Measurements from ENCODE around the gene MYBPC1.
A peak's percentile ranks its signal among the peaks of the same experiment; 100 is the strongest.
"Not testable (repeated sequence)": the region's sequence is repeated elsewhere in the genome, so short reads cannot be mapped to it uniquely, and the experiment has no call there.

MYBPC1 gene

GRCh38 chr12:101594700-101595099, at the start of gene MYBPC1:
TSS of gene MYBPC1 (plus strand) at chr12:101594971. CDS start at chr12:101595071, 100 bp downstream.
- DNase-seq (ENCODE audit: low read depth in 2 of 3, low spot score in 1 of 3) = no peak

- no peak for DNase-seq (ENCODE audit: low read depth in 2 of 3, low spot score in 1 of 3)
Measured at GRCh38 chr12:101551362-101552114, 43.2 kb upstream of the MYBPC1 start.

GRCh38 chr12:101552277-101552676, 42.5 kb upstream of the MYBPC1 start:
- DNase-seq (ENCODE audit: low read depth in 2 of 3, low spot score in 1 of 3) = no peak

- DNase-seq (ENCODE audit: low read depth in 2 of 3, low spot score in 1 of 3) = no peak
Measured at GRCh38 chr12:101557094-101557493, 37.7 kb upstream of the MYBPC1 start.

DNA sequence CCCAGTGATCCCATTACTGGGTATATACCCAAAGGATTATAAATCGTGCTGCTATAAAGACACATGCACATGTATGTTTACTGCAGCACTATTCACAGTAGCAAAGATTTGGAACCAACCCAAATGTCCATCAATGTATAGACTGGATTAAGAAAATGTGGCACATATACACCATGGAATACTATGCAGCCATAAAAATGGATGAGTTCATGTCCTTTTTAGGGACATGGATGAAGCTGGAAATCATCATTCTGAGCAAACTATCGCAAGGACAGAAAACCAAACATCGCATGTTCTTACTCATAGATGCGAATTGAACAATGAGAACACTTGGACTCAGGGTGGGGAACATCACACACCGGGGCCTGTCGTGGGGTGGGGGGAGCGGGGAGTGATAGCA, 36.0 kb upstream of the MYBPC1 start:
- DNase-seq (ENCODE audit: low read depth in 2 of 3, low spot score in 1 of 3) = not testable (repeated sequence)

DNA sequence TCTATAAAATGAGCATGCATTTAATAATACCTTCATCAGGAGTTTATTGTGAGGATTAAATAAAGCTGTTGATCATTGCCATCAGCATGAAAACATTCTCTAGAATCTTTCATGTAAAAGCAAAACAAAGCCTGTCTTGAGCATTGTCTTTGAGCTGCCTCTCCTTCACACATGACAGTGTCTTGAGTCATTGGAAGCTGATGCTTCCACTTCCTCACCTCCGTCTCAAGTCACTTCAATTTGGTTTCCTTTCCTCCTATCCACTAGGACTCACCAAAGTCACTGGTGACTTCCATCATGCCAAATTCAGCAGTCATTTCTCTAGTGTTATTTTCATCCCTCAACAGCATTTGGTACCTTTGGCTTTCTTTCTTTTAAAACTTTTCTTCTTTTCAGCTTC, 31.6 kb upstream of the MYBPC1 start:
- no peak for DNase-seq (ENCODE audit: low read depth in 2 of 3, low spot score in 1 of 3)

GRCh38 chr12:101564912-101565311, 29.9 kb upstream of the MYBPC1 start:
- no peak for DNase-seq (ENCODE audit: low read depth in 2 of 3, low spot score in 1 of 3)

- DNase-seq (ENCODE audit: low read depth in 2 of 3, low spot score in 1 of 3) = peak in 2 of 3 donors; percentile 7 to 8
Measured at GRCh38 chr12:101566318-101566717, 28.5 kb upstream of the MYBPC1 start.

- no peak for DNase-seq (ENCODE audit: low read depth in 2 of 3, low spot score in 1 of 3)
Measured at GRCh38 chr12:101567918-101568317, 26.9 kb upstream of the MYBPC1 start.

- DNase-seq (ENCODE audit: low read depth in 2 of 3, low spot score in 1 of 3) = no peak
Measured at GRCh38 chr12:101570047-101570446, 24.7 kb upstream of the MYBPC1 start.

DNA sequence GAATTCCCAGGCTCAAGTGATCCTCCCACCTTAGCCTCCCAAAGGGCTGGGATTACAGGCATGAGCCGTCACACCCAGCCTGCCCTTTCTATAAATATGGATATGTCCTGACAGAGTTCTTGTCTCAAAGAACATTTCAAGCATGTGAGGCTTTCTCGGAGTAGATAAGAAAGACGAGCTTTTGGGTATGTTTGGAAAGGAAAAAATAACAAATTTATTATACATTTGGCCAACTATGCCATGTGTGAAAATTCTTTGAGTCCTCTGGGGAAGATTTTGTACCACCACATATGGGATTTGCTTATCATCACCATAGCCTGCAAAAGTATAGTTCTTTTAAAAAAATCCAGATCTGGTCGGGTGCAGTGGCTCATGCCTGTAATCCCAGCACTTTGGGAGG, 23.7 kb upstream of the MYBPC1 start:
- no peak for DNase-seq (ENCODE audit: low read depth in 2 of 3, low spot score in 1 of 3)

GRCh38 chr12:101573743-101574142, 21.0 kb upstream of the MYBPC1 start:
- DNase-seq (ENCODE audit: low read depth in 2 of 3, low spot score in 1 of 3) = no peak

- DNase-seq (ENCODE audit: low read depth in 2 of 3, low spot score in 1 of 3) = no peak
Measured at GRCh38 chr12:101578417-101578816, 16.4 kb upstream of the MYBPC1 start.

GRCh38 chr12:101581190-101581589, 13.6 kb upstream of the MYBPC1 start:
- DNase-seq (ENCODE audit: low read depth in 2 of 3, low spot score in 1 of 3) = no peak

DNA sequence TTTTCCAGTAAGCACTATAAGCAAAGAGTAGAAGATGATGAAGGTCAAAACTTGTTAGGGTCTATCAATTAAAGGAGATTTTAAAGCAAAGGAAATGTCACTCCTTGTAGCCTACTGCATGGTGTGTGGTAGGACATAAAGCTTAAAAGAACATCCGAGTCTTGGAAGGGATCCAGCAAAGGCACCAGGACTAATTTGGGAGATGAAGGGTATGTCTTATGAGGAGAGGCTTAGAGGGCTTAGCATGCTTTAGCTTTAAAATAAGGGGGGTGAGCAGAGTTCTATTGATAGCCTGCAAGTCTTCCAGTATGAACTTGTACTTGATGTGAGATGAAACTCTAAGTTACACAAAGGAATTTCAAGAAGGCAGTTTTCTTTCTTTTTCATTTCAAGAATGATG, 11.8 kb upstream of the MYBPC1 start:
- no peak for DNase-seq (ENCODE audit: low read depth in 2 of 3, low spot score in 1 of 3)

- DNase-seq (ENCODE audit: low read depth in 2 of 3, low spot score in 1 of 3) = no peak
Measured at GRCh38 chr12:101590383-101590782, 4.4 kb upstream of the MYBPC1 start.

DNA sequence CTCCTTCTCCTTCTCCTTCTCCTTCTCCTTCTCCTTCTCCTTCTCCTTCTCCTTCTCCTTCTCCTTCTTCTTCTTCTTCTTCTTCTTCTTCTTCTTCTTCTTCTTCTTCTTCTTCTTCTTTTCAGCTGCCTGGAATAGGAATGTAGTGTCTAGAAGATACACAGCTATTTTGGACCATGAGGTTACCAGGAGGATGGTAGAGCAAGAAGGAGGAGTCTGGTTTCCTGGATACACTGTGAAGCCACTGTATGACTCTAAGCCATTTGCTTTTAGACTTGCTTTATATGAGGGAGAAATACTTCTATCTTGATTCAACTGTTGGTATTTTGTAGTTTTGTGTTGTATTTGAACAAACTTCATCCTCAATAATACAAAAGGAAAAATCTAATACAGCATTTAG, 3.0 kb upstream of the MYBPC1 start:
- no peak for DNase-seq (ENCODE audit: low read depth in 2 of 3, low spot score in 1 of 3)

- no peak for DNase-seq (ENCODE audit: low read depth in 2 of 3, low spot score in 1 of 3)
Measured at GRCh38 chr12:101592448-101592847, 2.3 kb upstream of the MYBPC1 start.

DNA sequence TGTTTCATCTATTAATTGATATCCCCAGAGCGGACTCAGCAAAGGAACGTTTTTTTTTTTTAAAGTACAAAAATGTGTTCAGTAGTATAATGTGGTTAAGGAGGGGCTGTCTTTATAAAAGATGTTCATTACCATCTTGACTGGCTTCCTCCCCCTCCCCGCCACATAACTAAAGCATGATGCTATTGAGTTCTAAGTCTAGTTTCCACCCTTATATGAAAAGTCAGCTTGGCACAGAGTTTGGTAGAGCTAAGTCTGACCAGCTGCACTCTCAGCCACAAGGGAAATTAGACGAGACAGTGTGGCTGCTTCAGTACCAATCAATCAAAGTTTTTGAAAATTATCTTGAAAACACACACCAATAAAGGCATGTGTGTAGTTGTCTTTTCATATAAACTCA, 1.9 kb upstream of the MYBPC1 start:
- DNase-seq (ENCODE audit: low read depth in 2 of 3, low spot score in 1 of 3) = no peak

DNA sequence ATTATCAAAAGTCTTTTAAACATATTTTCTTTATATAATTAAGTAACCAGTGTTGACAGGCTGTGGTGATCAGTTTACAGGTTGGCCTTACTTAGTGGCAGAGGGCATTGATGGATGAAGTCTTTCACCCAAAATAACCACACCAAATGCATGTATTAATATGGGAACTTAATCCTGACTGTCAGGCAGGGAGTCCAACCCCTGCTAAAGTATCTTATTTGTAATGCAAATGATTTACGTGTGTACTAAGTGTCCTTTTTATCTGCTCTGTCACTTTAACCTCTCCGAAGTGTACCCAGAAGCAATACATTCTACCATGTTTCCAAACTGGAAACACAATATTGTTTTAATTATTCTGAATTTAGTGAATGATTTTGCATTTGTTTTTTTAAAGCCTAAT, 1.4 kb downstream of the MYBPC1 start:
- DNase-seq (ENCODE audit: low read depth in 2 of 3, low spot score in 1 of 3) = no peak

DNA sequence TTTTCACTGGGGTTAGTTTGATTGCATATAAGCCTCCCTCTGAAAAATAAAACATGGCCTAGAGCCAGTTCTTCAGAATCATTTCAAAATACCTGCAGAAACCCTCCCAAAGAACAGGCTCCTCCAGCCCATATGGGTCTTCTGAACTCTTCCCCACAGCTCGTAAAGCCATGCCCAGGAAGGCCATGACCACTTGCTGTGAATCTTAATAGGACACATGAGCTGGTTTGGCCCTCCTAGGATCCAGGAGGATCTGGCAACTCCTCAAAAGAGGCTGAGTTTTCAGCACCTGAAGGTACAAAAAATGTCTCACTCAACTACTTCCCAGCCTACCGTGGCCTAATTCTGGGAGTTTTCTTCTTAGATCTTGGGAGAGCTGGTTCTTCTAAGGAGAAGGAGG, 2.4 kb downstream of the MYBPC1 start:
- no peak for DNase-seq (ENCODE audit: low read depth in 2 of 3, low spot score in 1 of 3)

GRCh38 chr12:101598483-101598882, 3.7 kb downstream of the MYBPC1 start:
- DNase-seq (ENCODE audit: low read depth in 2 of 3, low spot score in 1 of 3) = no peak

DNA sequence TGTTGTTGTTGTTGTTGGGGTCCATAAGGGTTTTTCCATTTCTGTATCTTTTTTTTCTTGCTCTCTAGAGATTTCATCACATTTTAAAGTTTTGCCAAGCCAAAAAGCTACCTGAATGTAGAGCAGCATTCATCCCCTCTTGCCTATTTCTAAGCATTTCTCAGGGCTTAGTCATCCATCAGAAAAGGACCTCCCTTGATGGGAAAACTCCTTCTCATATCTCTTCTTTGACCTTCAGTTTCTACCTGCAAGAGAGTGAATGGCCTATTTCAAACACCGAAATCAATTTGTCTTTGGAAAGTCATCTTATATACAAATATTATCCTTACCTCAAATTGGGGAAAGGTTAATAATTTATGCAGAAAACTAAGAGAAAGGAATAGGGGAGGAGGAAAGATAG, 4.5 kb downstream of the MYBPC1 start:
- no peak for DNase-seq (ENCODE audit: low read depth in 2 of 3, low spot score in 1 of 3)

Measured in stimulated activated CD4-positive, alpha-beta T cell treated with anti-CD3 and anti-CD28 coated beads, Interleukin-12 subunit alpha, Interleukin-12 subunit beta, amount 100 ng/mL, for 48 hours (primary cell).